Activated T-cell treated with anti-CD3 and anti-CD28 coated beads for 24 hours (primary cell): ENCODE results near the gene AKAP9.
"Not testable (repeated sequence)": the region's sequence is repeated elsewhere in the genome, so short reads cannot be mapped to it uniquely, and the experiment has no call there.

Experiments
- DNase-seq: peaks from one replicate; pipeline ENCODE4 v3.0.0-alpha.2; 2020; ENCODE audit warnings: low read depth

AKAP9 gene

DNA sequence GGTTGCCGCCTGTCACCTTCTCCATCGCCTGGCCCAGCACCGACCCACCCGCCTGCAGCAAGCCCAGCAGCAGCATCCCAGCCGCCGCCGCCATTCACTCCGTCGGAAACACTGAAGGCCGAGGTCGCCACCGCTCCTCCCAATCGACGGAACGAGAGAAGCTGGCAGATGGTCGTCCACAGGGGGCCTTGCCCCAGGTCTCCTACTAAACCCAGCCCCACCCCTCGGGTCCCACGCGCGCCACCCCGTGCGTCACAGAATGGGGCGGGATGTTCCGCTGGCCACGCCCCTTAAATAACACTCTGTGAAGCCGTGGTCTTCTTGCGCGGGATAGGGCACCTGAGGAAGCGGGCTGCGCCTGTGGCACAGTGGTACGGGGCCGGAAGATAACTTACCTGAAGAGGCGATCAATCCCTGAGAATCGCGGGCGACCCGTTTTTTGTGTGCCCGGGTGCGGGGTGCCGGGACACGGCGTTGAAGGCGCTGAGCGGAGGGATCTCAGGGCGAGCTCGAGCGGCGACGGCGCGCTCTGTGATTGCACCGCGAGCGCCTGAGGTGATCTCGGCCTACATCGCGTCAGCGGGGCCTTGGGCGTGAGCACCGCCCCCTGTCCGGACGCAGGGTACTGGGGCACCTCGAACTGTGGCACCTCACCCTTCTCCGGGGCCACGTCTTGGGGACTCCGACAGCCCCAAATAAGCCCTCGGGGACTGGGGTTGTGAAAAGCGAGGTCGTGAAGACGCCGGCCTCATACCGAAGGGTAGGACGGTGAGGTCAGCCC, 193.8 kb downstream of the AKAP9 start, which contains the start of gene CYP51A1:
Gene CYP51A1 (minus strand): TSS at position 207 of the 781 bp plus-strand sequence. CDS start 113 bp downstream, at position 94.
- peak; percentile 86 for DNase-seq

DNA sequence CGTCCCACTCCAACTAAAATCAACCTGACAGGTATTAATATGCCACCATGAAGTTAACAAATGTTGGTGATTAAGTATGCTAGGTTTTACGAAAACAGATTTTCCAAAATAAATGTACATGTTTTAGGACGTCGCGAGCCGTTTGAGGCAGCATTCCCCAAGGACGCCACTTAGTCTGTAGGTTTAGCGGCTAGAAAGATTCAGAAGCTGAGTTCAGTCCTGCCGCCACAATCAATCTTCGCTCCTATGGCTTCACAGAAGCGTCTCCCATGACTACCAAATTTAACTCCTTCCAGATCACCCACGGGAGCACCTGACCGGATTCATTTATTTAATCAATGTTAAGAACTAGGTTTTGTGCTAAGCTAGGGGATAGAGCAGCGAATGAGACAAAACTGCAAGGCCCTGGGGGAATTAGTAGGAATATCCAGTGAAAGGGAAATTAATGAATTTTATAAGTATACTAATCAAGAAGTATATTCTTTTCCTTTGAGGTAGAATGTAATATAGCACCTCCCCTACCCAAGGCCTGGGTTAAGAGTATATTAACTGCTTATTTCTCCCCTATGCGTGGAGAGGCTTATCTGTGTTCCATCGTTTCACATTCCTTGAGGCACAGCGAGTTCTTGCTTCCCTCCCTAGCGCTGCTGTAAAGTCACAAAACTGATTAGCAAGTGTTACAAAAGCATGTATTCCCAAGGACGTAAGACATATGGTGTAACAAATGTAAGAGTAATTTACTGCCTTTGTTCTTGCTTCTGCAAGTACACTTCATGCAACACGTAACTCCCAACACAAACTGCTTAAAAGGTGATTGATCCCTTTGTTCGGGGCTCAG, 194.6 kb downstream of the AKAP9 start:
- no peak for DNase-seq

DNA sequence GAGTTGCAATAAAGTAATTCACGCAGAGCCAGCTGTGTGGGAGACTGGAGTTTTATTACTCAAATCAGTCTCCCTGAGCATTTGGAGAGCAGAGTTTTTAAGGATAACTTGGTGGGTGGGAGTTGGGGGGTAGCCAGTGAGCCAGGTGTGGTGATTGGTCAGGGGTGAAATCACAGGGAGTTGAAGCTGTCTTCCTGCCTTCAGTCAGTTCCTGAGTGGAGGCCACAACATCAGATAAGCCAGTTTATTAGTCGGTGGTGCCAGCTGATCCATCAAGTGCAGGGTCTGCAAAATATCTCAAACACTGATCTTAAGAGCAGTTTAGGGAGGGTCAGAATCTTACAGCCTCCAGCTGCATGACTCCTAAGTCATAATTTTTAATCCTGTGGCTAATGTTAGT, 196.9 kb downstream of the AKAP9 start:
- DNase-seq: no peak

DNA sequence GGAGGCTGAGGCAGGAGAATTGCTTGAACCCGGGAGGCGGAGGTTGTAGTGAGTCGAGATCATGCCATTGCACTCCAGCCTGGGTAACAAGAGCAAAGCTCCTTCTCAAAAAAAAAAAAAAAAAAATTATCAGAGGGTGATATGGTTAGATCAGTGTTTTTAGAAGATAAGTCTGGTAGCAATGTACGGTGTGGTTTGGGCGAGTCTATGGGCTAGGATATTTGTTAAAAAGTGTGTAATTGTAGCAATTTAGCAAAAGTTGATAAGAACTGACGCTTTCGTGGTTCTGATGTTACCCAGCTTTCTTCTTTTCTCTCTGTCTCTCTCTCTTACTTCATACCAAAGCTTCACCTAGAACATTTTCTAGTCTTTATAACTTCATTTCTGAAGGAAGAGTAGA, 200.5 kb downstream of the AKAP9 start:
- DNase-seq: no peak

DNA sequence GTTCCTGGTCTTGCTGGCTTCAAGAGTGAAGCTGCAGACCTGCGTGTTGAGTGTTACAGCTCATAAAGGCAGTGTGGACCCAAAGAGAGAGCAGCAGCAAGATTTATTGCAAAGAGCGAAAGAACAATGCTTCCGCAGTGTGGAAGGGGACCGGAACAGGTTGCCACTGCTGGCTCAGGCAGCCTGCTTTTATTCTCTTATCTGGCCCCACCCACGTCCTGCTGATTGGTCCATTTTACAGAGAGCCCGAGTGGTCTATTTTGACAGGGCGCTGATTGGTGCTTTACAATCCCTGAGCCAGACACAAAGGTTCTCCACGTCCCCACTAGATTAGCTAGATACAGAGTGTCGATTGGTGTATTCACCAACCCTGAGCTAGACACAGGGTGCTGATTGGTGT, 202.1 kb downstream of the AKAP9 start:
- not testable (repeated sequence) for DNase-seq

DNA sequence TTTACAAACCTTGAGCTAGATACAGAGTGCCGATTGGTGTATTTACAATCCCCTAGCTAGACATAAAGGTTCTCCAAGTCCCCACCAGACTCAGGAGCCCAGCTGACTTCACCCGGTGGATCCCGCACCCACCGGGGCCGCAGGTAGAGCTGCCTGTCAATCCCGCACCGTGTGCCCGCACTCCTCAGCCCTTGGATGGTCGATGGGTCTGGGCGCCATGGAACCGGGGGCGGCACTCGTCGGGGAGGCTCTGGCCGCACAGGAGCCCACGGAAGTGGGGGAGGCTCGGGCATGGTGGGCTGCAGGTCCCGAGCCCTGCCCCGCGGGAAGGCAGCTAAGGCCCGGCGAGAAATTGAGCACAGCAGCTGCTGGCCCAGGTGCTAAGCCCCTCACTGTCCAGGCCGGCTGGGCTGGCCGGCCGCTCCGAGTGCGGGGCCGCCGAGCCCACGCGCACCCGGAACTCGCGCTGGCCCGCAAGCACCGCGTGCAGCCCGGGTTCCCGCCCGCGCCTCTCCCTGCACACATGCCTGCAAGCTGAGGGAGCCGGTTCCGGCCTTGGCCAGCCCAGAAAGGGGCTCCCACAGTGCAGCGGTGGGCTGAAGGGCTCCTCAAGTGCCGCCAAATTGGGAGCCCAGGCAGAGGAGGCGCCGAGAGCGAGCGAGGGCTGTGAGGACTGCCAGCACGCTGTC, 202.7 kb downstream of the AKAP9 start:
- DNase-seq: not testable (repeated sequence)

DNA sequence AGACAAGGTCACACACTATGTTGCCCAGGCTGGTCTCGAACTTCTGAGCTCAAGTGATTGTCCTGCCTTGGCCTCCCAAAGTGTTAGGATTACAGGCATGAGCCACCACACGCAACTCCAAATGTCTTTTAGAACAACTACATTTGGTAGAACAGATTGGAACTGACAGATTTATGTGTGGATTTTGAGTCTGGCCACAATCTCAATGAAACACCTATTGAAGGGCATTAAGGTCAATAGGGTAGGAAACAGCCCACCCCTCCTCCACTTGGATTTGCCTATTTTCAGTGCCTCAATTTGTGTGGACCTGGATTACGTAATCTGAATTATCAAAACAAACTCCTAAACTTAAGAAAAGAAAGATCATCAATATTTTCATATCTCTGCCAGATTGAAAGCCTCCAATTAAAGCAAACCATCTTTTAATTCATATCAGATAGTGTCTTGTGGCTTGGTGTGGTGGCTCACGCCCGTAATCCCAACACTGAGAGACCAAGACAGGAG, 209.1 kb downstream of the AKAP9 start:
- DNase-seq: no peak

DNA sequence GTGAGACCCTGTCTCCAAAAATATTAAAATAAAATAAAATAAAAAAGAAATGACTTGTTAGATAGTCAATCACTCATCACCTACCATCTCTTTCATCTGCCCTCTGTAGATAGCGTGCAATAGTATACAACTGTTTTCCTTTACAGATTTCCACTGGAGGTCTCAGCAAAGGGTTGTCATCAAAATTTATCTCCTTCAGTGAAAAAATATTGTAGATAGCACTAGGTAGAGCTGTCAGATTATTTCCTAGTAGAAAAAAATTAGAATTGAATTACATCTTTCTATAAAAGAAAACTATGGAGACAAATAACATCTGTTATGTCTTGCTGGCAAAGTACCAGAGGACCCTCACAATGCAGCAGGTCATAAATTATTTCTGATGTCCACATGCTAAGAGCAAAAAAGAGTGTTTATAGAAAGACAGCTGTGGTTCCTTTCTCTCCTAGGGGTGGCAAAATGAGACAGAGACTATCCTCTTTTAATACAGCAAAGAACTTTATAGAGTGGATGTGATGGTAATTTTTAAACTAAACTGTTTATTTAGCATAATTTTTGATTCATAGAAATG, 209.9 kb downstream of the AKAP9 start:
- no peak for DNase-seq

DNA sequence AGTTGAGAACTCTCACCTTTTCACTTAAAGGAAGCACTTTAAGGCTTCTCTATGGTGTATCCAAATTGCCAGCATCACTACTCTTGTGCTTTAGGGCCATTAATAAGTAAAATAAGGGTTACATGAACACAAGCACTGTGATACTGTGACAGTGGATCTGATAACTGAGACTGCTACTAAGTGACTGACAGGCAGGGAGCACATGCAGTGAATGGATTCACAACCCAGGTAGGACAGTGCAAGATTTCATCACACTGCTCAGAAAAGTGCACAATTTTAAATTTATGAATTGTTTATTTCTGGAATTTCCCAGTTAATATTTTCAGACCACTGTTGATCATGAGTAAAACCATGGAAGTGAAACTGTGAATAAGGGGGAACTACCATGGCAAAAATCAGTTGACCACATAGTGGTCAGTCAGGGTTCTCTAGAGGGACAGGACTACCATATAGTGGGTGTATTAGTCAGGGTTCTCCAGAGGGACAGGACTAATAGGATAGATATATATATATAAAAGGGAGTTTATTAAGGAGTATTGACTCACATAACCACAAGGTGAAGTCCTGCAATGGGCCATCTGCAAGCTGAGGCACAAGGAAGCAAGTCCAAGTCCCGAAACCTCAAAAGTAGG, 214.6 kb downstream of the AKAP9 start:
- no peak for DNase-seq

DNA sequence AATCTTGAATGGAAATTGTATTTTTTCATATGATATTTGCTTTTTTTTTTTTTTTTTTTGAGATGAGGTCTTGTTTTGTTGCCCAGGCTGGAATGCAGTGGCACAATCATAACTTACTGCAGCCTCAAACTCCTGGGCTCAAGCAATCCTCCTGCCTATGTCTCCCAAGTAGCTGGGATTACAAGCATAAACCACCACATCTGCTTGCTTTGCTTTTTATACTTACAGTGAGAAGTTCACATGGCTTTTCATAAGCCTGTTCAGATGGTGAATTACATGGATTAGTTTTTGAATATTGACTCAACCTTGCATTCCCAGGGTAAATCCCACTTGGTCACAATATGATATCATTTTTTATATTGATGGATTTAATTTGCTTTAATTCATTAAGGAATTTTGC, 216.3 kb downstream of the AKAP9 start:
- DNase-seq: no peak

DNA sequence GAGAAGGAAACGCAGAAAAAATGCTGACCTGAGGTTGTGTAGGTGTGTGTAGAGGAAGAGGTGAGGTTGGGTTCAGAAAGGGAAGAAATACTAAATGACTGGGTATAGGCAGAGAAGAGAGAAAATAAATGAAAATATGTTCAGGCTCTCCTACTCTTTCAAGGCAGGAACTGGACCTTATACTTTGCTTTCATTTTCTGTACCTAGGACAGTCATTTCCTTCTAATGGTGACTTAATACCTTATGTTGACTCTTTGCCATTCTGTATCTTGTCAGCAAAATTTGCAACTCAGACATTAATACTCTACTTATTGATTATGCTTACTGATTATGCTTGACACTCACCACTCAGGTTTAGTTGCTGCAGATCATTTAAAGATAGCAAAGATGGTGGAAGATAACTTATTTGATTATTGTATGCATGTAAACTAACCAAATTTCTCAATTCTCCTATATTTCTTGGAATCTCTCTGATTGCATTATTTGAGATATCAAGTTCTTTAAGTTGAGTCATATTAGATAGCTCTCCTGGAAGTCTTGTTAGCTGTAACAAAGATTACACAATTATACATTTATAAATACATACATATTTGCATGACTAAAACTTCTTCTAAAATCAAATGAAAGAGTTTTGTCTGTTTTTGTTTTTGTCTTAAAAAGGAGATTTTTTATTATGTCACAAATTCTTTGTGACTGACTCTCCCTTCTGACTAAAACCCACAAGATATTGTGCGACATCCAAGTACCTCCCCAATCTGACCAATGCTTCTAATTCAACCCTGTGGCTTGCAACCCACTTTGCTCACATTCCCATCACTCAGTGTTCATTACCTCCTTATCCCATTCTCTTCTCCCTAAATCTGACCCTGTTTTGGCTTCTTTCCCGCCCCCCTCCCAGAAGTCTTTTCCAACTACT, 218.3 kb downstream of the AKAP9 start:
- no peak for DNase-seq
